GF-D8 (cell line): ENCODE data around the gene SCARB1.
"Not testable (repeated sequence)": the region's sequence is repeated elsewhere in the genome, so short reads cannot be mapped to it uniquely, and the experiment has no call there.

Source experiments
- DNase-seq: peaks from one replicate; lab custom pipeline; 2025; lab: John Stamatoyannopoulos, UW

The SCARB1 gene

GRCh38 chr12:124883263-124884130 lies 19.8 kb upstream of the SCARB1 start:
- DNase-seq, result no peak

- DNase-seq, result peak; percentile 59
These were observed 17.5 kb upstream of the SCARB1 start for GRCh38 chr12:124881123-124881522.

GRCh38 chr12:124880335-124880734 lies 16.7 kb upstream of the SCARB1 start:
- DNase-seq, result not testable (repeated sequence)

GRCh38 chr12:124878795-124879516 lies 15.3 kb upstream of the SCARB1 start:
- DNase-seq, result no peak

- DNase-seq, result no peak
These were observed 13.8 kb upstream of the SCARB1 start for GRCh38 chr12:124877423-124877822.

- no peak for DNase-seq
These were observed 12.5 kb upstream of the SCARB1 start for GRCh38 chr12:124876171-124876570.

GRCh38 chr12:124875803-124876132 lies 12.1 kb upstream of the SCARB1 start:
- no peak for DNase-seq

GRCh38 chr12:124874988-124875802 lies 11.5 kb upstream of the SCARB1 start:
- DNase-seq, result no peak

- DNase-seq, result no peak
These were observed 10.5 kb upstream of the SCARB1 start for GRCh38 chr12:124874188-124874587.

GRCh38 chr12:124872068-124872719 lies 8.5 kb upstream of the SCARB1 start:
- DNase-seq, result no peak

GRCh38 chr12:124871297-124871696 lies 7.6 kb upstream of the SCARB1 start:
- no peak for DNase-seq

- no peak for DNase-seq
These were observed 6.9 kb upstream of the SCARB1 start for GRCh38 chr12:124870515-124870914.

GRCh38 chr12:124869059-124869665 lies 5.5 kb upstream of the SCARB1 start:
- DNase-seq, result peak; percentile 90

- DNase-seq, result no peak
These were observed 4.8 kb upstream of the SCARB1 start for GRCh38 chr12:124868252-124869058.

GRCh38 chr12:124867401-124867930 lies 3.8 kb upstream of the SCARB1 start:
- DNase-seq, result no peak

GRCh38 chr12:124866883-124867400 lies 3.3 kb upstream of the SCARB1 start:
- no peak for DNase-seq

GRCh38 chr12:124866195-124866882 lies 2.7 kb upstream of the SCARB1 start:
- DNase-seq, result no peak

GRCh38 chr12:124865728-124866127 lies 2.1 kb upstream of the SCARB1 start:
- no peak for DNase-seq

- no peak for DNase-seq
These were observed 675 bp upstream of the SCARB1 start for GRCh38 chr12:124864326-124864752.
